Stimulated activated naive CD8-positive, alpha-beta T cell treated with anti-CD3 and anti-CD28 coated beads, Interleukin-15, amount 100 ng/mL, for 72 hours (primary cell): ENCODE data around the gene SOBP.
A peak's percentile ranks its signal among the peaks of the same experiment; 100 is the strongest.

Experiments used
- ATAC-seq: fragments of 150-1000 bp; cut with Tn5 transposase; 2 replicates; pipeline ENCODE4 v1.10.0; 2021; ENCODE audit warnings: mild to moderate bottlenecking, moderate library complexity
- DNase-seq, 2 donors: peaks; one replicate each; pipeline ENCODE4 v3.0.0; 2021 to 2022
- H3K27ac Mint-ChIP-seq, 2 donors: one replicate each; pipeline ENCODE4 v1.8.0; 2022; ENCODE audit warnings: mild to moderate bottlenecking in 2 of 2, mixed read lengths in 2 of 2, moderate library complexity in 2 of 2
- H3K27me3 Mint-ChIP-seq: one replicate; pipeline ENCODE4 v1.8.0; 2022; ENCODE audit warnings: mixed read lengths
- H3K4me1 Mint-ChIP-seq: one replicate; pipeline ENCODE4 v1.8.0; 2022; ENCODE audit warnings: mild to moderate bottlenecking, mixed read lengths
- H3K4me3 Mint-ChIP-seq, 2 donors: one replicate each; pipeline ENCODE4 v1.8.0; 2022; ENCODE audit warnings: mild to moderate bottlenecking in 2 of 2, mixed read lengths in 2 of 2, moderate library complexity in 1 of 2
- H3K9me3 Mint-ChIP-seq, 2 donors: one replicate each; pipeline ENCODE4 v1.8.0; 2022; ENCODE audit warnings: mixed read lengths in 2 of 2

Gene SOBP

DNA sequence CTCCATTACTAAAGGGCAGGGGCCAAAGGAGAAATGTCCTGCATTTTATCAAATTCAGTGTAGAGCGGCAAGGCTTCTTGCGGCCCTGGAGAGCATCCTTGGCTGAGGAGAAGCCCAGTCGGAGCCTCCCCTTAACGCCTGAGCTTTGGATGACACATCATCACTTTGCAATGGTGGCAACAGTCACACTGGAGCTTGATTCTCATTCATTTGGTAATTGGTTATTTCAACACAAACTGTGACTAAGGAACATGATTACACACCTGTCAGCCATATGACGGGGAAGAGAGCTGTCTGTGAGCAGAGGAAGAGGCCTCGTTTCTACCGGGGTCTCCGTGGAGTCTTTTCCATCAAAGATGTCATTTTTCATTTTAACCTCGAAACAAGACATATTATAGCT, 81.4 kb downstream of the SOBP start:
- H3K4me1 Mint-ChIP-seq: no peaks in the 10 kb centered on the region
- H3K4me3 Mint-ChIP-seq: no peak overlapping the region
- H3K9me3 Mint-ChIP-seq: no peaks in the 10 kb centered on the region
- no peak overlapping the region for H3K27ac Mint-ChIP-seq
- ATAC-seq: no peak
- DNase-seq: no peak
- no peaks in the 10 kb centered on the region for H3K27me3 Mint-ChIP-seq

DNA sequence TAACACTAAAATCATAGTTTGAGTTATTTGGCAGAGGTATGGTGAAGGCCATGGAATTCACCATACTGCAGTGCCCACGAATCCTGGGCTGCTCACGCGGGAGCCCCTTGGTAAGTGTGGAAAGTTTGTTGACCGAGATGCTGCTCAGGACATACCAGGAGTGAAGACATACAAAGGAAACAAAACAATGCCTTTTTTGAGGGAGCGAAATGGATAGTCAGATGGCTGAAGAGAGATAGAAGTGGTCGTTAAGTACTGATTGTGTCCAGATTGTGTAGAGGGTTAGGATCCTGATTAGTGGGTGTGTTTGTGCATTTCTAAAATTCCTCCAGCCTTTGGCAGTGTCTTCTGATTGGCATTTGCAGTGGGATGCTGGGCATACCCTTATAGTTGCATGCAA, 83.0 kb downstream of the SOBP start:
- DNase-seq (no peak), ATAC-seq (no peak)
- no peaks in the 10 kb centered on the region for H3K9me3 Mint-ChIP-seq
- no peak overlapping the region for H3K27ac Mint-ChIP-seq
- no peaks in the 10 kb centered on the region for H3K27me3 Mint-ChIP-seq
- no peak overlapping the region for H3K4me3 Mint-ChIP-seq
- H3K4me1 Mint-ChIP-seq: no peaks in the 10 kb centered on the region

- no peak for ATAC-seq
Measured at GRCh38 chr6:107574856-107575255, 84.9 kb downstream of the SOBP start.

DNA sequence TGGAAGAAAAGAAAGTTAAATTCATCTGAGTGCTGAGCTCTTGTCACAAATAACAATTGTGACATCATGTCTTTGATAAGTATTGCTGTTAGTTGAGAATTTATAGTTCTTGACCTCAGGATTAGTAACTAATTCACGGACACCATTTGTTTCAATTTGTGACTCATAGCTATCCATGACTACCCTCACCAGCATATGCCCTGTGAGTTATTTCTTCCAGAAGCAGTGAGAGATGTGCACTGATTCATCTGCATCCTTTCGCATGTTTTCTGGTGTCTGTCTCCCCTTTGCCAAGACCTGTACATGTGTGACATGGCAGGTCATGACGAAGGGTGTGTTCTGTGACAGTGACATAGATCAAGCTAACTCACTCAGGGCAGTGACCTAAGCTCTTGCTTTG, 86.9 kb downstream of the SOBP start:
- H3K27me3 Mint-ChIP-seq: peaks cover 15% of the 10 kb centered on the region
- no peaks in the 10 kb centered on the region for H3K9me3 Mint-ChIP-seq
- H3K27ac Mint-ChIP-seq: no peak overlapping the region
- DNase-seq: no peak
- peak; percentile 23 for ATAC-seq
- no peak overlapping the region for H3K4me3 Mint-ChIP-seq
- H3K4me1 Mint-ChIP-seq: no peaks in the 10 kb centered on the region

More at GRCh38 chr6:107574856-107575255, 84.9 kb downstream of the SOBP start:
- Mint-ChIP-seq H3K4me1 (no peaks in the 10 kb centered on the region), H3K9me3 (no peaks in the 10 kb centered on the region), H3K27ac (peak overlapping the region in 1 of 2 donors; percentile 16), H3K4me3 (no peak overlapping the region), H3K27me3 (no peaks in the 10 kb centered on the region)
- no peak for DNase-seq

DNA sequence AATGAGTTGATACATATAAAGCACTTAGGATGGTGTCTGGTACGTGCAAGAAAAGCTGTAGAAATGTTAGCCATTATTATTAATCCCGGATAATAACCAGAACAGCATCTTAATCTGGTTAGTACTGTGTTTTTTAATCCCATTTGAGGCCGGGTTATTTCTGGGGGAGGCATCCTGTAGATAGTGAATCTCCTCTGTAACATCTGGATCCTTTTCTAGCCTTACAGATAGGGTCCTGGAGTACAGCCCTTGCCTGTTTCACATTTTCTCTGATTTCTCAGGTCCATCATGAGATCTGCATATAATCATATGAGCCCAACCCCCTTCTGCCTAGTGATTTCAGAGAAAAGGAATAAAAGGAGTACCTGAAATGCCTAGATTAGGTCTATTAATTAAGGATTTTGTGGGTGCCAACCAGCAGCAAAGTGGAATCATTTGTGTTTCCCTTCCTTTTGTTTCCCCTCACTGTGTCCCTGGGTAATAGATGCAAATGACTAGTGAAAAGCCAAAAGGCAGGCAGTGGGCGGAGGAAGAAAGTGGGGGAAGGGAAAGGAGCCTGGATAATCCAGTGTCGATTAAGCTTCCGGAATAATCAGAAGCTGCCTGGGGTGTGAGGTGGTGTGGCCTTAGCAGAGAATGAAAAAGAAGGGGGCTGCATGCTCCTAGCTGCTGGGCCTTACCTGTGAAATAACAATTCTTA, 88.9 kb downstream of the SOBP start:
- Mint-ChIP-seq H3K27ac (no peak overlapping the region), H3K27me3 (peaks cover 15% of the 10 kb centered on the region), H3K4me3 (no peak overlapping the region), H3K9me3 (no peaks in the 10 kb centered on the region), H3K4me1 (no peaks in the 10 kb centered on the region)
- no peak for ATAC-seq
- DNase-seq: no peak

GRCh38 chr6:107579456-107580056, 89.6 kb downstream of the SOBP start:
- Mint-ChIP-seq H3K27me3 (peaks cover 15% of the 10 kb centered on the region), H3K27ac (peak overlapping the region in 1 of 2 donors; percentile 54), H3K9me3 (no peaks in the 10 kb centered on the region), H3K4me1 (no peaks in the 10 kb centered on the region), H3K4me3 (no peak overlapping the region)
- ATAC-seq (no peak), DNase-seq (no peak)

DNA sequence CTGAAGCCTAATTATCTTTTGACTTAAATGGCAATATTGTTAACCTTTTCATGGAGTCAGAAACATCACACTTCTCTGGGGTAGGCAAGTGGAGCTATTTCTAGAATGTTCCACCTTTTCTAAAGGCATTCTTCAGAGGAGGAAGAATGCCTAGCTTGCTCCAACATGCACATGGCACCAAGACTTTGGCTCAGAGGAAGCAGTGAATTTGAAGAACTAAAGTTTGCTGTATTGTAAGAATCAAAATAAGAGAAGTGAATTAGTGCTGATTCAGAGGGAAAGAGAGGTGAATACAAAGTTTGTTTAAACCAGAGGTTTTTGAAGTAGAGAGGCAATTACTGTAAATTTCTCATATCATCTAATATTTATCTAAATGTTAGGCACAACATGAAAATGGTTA, 92.2 kb downstream of the SOBP start:
- DNase-seq: no peak
- H3K9me3 Mint-ChIP-seq: no peaks in the 10 kb centered on the region
- no peak overlapping the region for H3K4me3 Mint-ChIP-seq
- no peak overlapping the region for H3K27ac Mint-ChIP-seq
- ATAC-seq: no peak
- peaks cover 15% of the 10 kb centered on the region for H3K27me3 Mint-ChIP-seq
- H3K4me1 Mint-ChIP-seq: no peaks in the 10 kb centered on the region

- DNase-seq (no peak), ATAC-seq (no peak)
- H3K9me3 Mint-ChIP-seq: no peaks in the 10 kb centered on the region
- no peak overlapping the region for H3K27ac Mint-ChIP-seq
- no peak overlapping the region for H3K4me3 Mint-ChIP-seq
- peaks cover 15% of the 10 kb centered on the region for H3K27me3 Mint-ChIP-seq
- no peaks in the 10 kb centered on the region for H3K4me1 Mint-ChIP-seq
Measured at GRCh38 chr6:107584726-107585125, 94.8 kb downstream of the SOBP start.

DNA sequence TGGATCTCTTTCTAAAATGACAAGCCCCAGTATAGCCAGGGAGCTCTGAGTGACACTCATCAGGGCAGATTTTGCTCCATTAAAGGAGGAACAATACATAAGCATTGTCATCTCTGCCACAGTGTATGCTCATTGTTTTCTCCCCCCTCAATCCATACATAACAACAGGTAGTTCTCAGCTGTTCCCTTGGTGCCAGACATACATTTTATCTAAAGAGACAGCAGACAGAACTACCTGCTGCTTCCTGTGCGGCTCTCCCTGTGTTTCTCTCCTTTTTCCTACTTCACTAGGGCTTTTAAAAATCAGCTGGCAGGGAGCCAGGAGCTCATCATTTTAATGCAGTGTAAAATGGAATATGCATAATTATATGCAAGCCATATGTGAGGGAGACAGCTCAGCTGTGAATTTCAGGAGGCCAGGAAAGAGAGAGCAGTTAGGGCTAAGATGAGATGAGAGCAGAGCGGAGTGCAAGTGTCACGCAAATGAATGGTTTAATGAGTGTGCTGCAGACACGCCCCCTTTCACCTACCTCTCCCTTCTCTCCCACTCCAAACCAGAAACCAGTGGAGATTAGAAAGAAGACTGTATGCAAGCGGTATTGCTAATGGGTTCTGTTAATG, 96.0 kb downstream of the SOBP start:
- no peak for ATAC-seq
- no peaks in the 10 kb centered on the region for H3K4me1 Mint-ChIP-seq
- peaks cover 13% of the 10 kb centered on the region for H3K27me3 Mint-ChIP-seq

GRCh38 chr6:107587451-107587850, 97.5 kb downstream of the SOBP start:
- Mint-ChIP-seq H3K4me3 (no peak overlapping the region), H3K9me3 (no peaks in the 10 kb centered on the region), H3K4me1 (no peaks in the 10 kb centered on the region), H3K27me3 (peaks cover 11% of the 10 kb centered on the region), H3K27ac (no peak overlapping the region)
- DNase-seq (no peak), ATAC-seq (no peak)

More for the DNA sequence above, 96.0 kb downstream of the SOBP start:
- no peak for DNase-seq
- H3K27ac Mint-ChIP-seq: no peak overlapping the region
- no peaks in the 10 kb centered on the region for H3K9me3 Mint-ChIP-seq
- H3K4me3 Mint-ChIP-seq: no peak overlapping the region

DNA sequence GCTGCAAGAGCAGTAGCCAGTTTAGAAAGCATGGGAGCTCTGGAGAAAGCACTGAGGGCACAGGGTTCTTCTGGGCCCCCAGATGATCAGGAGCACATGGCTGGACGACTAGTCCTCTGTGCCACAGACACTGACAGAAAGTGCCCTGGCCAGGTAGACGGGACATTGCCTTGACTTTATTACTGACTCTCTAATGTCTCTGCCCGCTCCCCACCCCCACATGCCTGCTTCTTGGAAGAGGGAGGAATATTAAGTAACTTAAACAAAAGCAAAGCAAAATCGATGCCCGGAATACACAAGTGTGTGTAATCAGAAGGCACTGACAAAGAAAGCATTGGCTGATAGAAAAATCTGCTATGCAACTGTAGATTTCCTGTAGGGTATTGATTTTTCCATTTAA, 99.3 kb downstream of the SOBP start:
- H3K4me3 Mint-ChIP-seq: no peak overlapping the region
- no peaks in the 10 kb centered on the region for H3K9me3 Mint-ChIP-seq
- no peaks in the 10 kb centered on the region for H3K4me1 Mint-ChIP-seq
- ATAC-seq: no peak
- no peak for DNase-seq
- peaks cover 14% of the 10 kb centered on the region for H3K27me3 Mint-ChIP-seq
- H3K27ac Mint-ChIP-seq: no peak overlapping the region

DNA sequence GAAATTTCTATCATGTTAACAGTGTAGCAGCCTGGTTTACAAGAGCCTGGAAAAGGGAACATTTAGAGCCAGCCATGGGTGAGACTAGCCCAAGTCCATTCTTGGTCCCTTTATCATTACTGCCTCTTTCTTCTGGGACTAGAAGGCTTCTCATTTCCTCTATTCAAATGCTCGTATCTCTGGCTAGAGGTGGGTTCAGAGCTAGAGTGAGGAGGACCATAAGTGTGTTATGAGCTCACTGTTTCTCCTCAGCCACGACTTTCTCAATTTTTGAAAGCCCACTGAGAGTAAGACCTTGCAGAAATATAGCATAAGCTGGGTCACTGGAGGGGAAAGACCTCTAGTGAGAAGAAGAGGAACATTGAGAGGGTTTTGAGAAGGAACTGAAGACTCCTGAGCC, 100.0 kb downstream of the SOBP start:
- ATAC-seq: no peak
- Mint-ChIP-seq H3K27ac (no peak overlapping the region), H3K4me1 (no peaks in the 10 kb centered on the region), H3K4me3 (no peak overlapping the region), H3K9me3 (no peaks in the 10 kb centered on the region), H3K27me3 (peaks cover 14% of the 10 kb centered on the region)
- DNase-seq: no peak

DNA sequence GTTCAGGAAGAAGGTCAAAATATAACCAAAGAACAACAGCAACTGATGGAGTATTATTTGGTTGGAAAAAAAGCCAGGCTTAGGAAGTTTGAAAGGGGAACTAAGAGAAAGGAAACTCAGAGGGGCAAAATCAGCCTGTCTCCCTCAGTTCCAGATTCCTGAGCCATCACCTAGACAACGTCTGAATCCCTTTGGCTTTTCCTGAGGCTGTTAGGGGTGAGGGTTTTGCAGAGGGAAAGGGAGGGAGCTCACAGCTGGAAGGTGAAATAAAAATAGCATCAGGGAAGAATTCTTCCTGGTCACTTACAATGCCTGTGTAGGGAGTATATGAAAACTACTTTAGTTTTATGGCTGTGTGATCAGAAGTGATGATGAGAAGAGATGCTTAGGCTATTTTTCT, 100.5 kb downstream of the SOBP start:
- DNase-seq (no peak), ATAC-seq (no peak)
- Mint-ChIP-seq H3K27ac (no peak overlapping the region), H3K4me3 (no peak overlapping the region), H3K4me1 (no peaks in the 10 kb centered on the region), H3K27me3 (peaks cover 14% of the 10 kb centered on the region), H3K9me3 (no peaks in the 10 kb centered on the region)

- no peaks in the 10 kb centered on the region for H3K4me1 Mint-ChIP-seq
- ATAC-seq (no peak), DNase-seq (no peak)
- no peak overlapping the region for H3K4me3 Mint-ChIP-seq
- peaks cover 14% of the 10 kb centered on the region for H3K27me3 Mint-ChIP-seq
- no peak overlapping the region for H3K27ac Mint-ChIP-seq
- H3K9me3 Mint-ChIP-seq: no peaks in the 10 kb centered on the region
Measured at GRCh38 chr6:107591346-107591745, 101.4 kb downstream of the SOBP start.

DNA sequence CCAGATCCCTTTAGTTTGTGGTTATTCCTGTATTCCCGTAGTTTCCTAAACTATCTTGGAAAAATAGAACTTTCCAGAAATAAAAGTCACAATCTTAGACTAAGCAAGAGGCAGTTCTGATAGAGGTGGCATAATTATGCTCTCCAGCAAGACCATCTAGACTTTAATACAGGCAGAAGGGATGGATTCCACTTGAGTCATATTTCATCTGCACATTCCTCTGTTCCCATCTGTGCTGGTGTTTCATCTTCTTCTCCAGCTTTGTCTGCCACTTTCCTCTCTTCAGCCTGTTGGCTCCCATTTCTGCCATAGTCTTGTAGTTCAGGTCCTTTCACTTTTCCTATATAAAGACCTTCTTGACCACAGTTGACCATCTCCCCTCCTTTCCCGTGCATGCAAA, 102.9 kb downstream of the SOBP start:
- Mint-ChIP-seq H3K27ac (no peak overlapping the region), H3K27me3 (peaks cover 16% of the 10 kb centered on the region), H3K4me1 (no peaks in the 10 kb centered on the region), H3K4me3 (no peak overlapping the region), H3K9me3 (no peaks in the 10 kb centered on the region)
- DNase-seq: no peak
- no peak for ATAC-seq

DNA sequence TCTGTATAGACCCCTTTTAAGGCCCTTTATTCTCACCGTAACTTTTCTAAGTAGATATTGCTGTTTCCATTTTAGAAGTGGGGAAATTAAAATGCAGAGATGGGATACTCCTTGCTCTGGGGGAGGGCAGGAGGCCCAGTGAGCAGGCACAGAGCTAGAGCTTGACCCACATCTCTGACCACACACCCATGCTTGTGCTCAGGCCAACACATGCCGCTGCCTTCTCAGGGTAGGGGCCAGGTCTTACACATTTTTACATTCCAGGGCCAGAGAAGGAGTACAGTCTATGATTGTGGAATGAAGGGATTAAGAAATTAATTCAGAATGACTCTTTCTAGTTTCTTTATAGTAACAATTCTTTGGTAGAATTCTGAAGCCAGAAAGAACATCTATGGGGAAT, 104.8 kb downstream of the SOBP start:
- ATAC-seq (no peak), DNase-seq (no peak)
- no peak overlapping the region for H3K4me3 Mint-ChIP-seq
- H3K27me3 Mint-ChIP-seq: peaks cover 26% of the 10 kb centered on the region
- H3K27ac Mint-ChIP-seq: no peak overlapping the region
- no peaks in the 10 kb centered on the region for H3K4me1 Mint-ChIP-seq
- no peaks in the 10 kb centered on the region for H3K9me3 Mint-ChIP-seq
